Stimulated activated CD8-positive, alpha-beta memory T cell treated with anti-CD3 and anti-CD28 coated beads, Interleukin-15, amount 100 ng/mL, for 1 hour (primary cell): Measurements from ENCODE around the gene DLGAP4.
"Not testable (repeated sequence)": the region's sequence is repeated elsewhere in the genome, so short reads cannot be mapped to it uniquely, and the experiment has no call there.

ENCODE experiments used
- DNase-seq: peaks from one replicate; pipeline ENCODE4 v3.0.0-alpha.2; 2020; ENCODE audit warnings: low read depth

DLGAP4 gene

DNA sequence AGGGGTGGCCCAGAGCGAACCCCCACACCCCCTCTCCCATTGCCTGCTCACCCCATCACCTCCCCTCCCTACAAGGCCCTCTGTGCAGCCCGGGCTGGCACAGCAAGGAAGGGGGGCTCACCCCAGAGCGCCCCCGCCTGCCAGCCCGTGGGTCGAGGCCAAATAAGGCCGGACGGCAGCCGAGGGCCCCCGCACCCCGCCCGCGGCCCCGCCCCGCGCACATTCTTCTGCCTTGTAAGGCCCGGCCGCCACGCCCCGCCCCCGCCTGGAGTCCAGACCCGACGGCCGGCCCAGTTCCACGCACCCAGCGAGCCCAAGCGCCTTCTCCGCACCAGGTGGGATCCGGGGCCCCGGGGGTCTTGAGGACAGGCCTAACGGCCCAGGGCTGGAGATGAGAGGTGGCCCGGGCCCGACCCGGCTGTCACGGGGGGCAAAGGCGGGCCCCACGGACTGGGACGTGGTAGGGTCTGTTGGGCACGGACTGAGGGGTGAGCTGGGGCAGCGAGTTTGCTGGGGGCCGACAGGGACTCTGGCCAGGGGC, 235.2 kb downstream of the DLGAP4 start, which contains the start of gene MYL9:
TSS of gene MYL9 (plus strand) at position 293 of the 541 bp plus-strand sequence. CDS start 3,366 bp downstream, outside the sequence.
- no peak for DNase-seq

- DNase-seq, result no peak
These were observed 235.8 kb downstream of the DLGAP4 start for GRCh38 chr20:36541768-36542488.

DNA sequence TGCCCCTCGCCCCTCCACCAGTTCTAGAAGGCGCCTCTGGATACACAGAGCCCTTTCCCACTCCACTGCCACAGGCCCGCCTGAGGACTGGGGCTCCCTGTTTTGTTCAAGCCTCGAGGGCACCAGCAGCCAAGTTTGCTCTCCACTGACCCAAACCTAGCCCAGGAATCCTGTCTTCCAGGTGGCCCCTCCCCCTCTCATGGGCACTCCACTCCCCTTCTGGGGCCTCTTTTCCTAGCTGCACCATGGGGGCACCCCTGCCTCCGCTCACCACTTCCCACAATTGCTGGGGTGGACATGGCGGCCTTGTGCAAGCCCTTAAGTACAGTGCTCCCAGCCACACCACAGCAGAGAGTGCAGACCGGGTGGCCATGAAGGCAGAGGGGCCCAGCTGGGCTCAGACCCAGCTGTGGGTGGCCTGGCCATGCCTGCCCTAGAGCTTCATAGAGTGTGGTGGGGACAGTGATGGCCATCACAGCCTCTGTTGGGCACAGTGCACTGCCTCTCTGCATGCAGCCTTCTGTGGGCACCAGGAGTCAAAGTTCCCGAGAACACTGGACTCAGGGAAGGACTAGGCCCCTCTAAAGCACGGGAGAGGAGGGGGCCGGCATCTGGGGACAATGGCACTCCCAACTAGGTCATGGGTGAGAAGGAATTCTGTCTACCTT, 236.5 kb downstream of the DLGAP4 start:
- no peak for DNase-seq

DNA sequence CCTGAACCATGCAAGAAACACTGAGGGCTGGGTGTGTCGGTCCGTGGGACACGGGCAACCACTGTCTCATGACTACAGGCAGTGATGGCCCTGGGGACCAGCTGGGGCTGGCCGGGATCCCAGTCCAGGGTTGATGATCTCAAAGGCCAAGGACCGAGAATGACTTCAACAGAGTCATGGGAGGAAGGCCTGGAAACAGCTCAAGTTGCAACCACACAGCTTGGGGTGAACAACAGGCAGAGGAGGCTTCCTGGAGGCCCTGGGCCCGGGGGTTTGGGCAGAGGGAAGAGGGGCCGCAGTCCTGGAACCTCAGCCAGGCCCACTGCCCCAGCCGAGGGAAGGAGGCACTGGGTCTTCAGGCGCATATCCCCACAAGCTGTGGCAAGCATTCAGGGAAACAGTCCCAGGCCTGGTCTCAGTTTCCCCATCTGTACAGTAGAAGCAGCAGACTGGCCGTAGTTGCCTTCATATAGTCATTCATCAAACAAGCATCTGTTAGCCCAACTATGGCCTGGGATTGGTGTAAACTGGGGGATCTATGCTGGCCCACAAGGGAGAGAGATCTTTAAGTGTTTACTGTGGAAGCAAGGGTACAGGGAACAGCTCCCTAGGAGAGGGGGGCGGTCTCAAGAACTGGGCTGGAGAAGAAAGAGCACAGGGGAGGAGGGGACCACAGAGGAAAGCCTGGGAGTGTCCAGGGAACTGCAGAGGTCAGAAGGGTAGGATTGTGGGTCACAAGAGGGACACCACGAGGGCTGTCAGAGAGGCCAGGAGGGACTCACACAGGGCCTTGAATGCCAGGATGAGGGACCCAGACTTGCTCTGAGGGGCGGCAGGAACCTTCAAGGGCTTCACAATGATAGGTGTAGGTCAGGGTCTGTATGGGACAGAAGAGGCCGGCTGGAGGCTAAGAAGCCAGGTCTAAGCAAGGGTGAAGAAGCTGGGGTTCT, 237.3 kb downstream of the DLGAP4 start:
- DNase-seq, result no peak

- DNase-seq, result no peak
These were observed 238.2 kb downstream of the DLGAP4 start for GRCh38 chr20:36544134-36545018.

GRCh38 chr20:36546111-36546736, 240.1 kb downstream of the DLGAP4 start:
- DNase-seq, result no peak

GRCh38 chr20:36547186-36548005, 241.3 kb downstream of the DLGAP4 start:
- DNase-seq, result no peak

DNA sequence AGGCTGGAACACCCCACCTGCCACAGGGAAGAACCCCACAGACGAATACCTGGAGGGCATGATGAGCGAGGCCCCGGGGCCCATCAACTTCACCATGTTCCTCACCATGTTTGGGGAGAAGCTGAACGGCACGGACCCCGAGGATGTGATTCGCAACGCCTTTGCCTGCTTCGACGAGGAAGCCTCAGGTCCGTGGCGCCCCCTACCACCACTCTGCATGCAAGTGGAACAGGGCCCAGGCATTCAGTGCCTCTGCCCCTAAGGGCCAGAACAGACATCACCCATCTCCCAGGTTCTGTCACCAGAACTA, 241.8 kb downstream of the DLGAP4 start:
- no peak for DNase-seq

DNA sequence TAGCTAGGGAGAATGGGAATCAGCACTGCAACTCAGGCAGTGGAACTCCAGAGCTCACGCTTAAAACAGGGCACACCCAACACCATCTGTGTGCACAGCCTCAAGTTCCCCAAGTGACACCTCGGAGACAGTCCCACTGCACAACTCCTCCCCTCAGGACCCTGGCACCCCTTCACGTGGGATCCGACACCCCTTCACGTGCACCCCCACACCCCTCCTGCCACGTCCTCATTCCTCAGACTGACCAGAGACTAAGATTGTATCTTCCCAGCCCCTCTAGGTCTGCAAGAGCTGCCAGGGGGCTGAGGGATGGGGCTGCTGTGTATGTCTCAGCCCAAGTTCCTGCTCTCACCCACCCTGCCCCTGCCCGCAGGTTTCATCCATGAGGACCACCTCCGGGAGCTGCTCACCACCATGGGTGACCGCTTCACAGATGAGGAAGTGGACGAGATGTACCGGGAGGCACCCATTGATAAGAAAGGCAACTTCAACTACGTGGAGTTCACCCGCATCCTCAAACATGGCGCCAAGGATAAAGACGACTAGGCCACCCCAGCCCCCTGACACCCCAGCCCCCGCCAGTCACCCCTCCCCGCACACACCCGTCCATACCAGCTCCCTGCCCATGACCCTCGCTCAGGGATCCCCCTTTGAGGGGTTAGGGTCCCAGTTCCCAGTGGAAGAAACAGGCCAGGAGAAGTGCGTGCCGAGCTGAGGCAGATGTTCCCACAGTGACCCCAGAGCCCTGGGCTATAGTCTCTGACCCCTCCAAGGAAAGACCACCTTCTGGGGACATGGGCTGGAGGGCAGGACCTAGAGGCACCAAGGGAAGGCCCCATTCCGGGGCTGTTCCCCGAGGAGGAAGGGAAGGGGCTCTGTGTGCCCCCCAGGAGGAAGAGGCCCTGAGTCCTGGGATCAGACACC, 242.8 kb downstream of the DLGAP4 start:
- DNase-seq, result no peak

DNA sequence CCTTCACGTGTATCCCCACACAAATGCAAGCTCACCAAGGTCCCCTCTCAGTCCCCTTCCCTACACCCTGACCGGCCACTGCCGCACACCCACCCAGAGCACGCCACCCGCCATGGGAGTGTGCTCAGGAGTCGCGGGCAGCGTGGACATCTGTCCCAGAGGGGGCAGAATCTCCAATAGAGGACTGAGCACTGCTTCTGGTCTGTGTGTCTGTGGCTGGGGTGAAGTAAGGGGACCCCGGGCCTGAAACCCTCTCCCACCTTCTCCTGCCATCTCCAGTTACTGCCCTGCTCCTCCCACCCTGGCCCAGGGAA, 243.4 kb downstream of the DLGAP4 start:
- DNase-seq, result no peak

DNA sequence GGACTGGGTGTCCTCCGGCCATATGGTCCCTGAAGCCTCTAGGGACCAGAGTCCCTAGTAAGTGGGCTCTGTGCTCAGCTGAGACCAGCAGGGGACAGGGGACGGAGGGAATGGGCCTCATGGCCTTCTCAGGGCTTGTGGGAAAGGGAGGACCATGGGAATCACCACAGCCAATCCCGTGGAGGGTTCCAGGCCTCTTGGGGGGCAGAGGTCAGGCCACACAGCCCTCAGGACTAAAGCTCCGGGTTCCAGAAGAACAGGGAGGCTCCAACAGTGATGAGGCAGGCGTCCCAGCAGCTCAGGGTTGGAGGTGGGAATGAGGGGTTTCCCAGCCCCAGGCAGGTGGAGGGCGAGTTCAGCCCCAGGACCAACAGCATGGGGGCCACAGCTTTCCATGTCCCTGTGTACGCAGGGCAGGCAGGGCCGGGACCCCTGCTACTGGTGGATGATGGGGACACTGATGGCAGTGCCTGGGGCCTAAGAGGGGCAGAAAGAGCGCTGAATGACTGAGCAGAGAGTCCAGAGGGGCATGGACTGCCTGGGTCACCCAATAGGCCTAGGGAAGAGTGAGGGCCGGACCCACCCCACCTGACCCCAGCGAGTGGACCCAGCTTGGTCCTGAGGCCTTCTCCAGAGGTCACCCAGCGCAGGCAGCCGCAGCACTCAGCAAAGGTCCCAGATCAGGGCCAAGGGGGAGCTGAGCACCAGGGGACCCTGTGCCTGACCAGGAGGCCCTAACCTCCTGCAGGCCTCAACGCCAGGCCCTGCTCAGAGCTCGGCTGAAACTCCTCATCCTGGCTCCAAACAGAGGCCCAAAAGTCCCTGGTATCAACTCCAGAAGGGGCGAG, 244.0 kb downstream of the DLGAP4 start:
- no peak for DNase-seq

DNA sequence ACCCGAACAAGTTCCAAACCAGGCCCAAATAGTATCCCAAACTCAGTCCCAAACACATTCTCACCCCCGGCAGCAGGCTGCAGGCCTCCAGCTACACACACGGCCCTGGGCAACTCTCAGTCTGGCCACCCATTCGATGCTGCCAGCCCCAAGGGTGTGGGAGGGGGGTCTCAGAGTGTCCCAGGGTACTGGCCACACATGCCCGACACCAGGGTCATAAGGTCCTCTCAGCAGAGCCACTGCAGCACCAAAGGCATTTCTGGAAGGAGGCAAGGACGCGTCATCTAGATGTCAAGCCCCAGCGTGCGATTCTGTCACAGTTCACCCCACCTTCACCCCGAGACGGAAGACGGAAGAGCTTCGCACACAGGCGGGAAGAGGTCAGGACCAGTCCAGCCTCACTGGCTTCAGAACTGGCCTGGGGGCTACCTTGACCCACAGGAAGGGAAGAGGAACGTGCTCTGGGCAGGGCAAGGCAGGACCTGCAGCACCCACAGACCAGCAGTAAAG, 244.7 kb downstream of the DLGAP4 start:
- no peak for DNase-seq

DNA sequence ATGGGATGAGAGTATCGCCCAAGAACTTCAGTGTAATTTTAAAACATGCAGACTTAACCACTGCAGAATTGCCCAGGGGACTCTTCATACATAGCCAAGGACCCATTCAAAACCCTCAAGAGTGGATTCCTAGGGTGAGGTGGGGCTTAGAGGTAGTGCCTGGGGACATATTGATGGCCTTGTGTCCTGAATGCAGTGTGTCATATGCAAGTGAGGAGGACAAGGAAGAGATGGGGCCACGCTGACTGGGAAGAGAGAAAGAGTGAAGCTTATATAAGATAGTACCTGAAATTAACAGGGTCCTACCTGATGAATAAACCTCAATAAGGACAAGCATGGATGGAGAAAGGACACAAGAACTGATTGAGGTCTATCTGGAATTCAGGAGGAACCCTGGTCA, 249.1 kb downstream of the DLGAP4 start:
- DNase-seq, result no peak

GRCh38 chr20:36562724-36563123, 256.6 kb downstream of the DLGAP4 start:
- DNase-seq, result no peak

GRCh38 chr20:36563374-36563773, 257.2 kb downstream of the DLGAP4 start:
- DNase-seq, result no peak

- DNase-seq, result not testable (repeated sequence)
These were observed 258.1 kb downstream of the DLGAP4 start for GRCh38 chr20:36564078-36564725.

GRCh38 chr20:36564726-36565121, 258.6 kb downstream of the DLGAP4 start:
- not testable (repeated sequence) for DNase-seq
